Neural crest cell (in vitro differentiated cells): ENCODE measurements around the gene GSC. TPM values are rescaled to one million over a fixed set of nuclear protein-coding genes. Genes with fewer than 3 reads are reported as not detected.

ENCODE experiments used
- DNase-seq: peaks from one replicate; pipeline ENCODE4 v3.0.0; 2021; ENCODE audit warnings: low read depth, mixed read lengths, low spot score
- H3K27ac Mint-ChIP-seq: one replicate; pipeline ENCODE4 v1.8.0; 2021; ENCODE audit warnings: mild to moderate bottlenecking, mixed read lengths; ENCODE audit not compliant: unreplicated experiment
- H3K27me3 Mint-ChIP-seq: 2 replicates; pipeline ENCODE4 v1.8.0; 2021; ENCODE audit warnings: low read depth, mild to moderate bottlenecking, mixed read lengths
- H3K36me3 Mint-ChIP-seq: 2 replicates; pipeline ENCODE4 v1.8.0; 2021; ENCODE audit warnings: low read depth, mild to moderate bottlenecking, mixed read lengths
- H3K4me1 Mint-ChIP-seq: 2 replicates; pipeline ENCODE4 v1.8.0; 2021; ENCODE audit warnings: mixed read lengths
- H3K4me3 Mint-ChIP-seq: one replicate; pipeline ENCODE4 v1.8.0; 2021; ENCODE audit warnings: mild to moderate bottlenecking, mixed read lengths
- H3K9me3 Mint-ChIP-seq: 2 replicates; pipeline ENCODE4 v1.8.0; 2021; ENCODE audit warnings: mixed read lengths
- total RNA-seq: library from RNA; stranded (reverse); gene quantifications from 2 replicates; pipeline ENCODE4 v1.2.1, GENCODE V29; 2021
- TF ChIP-seq, protein P1 (sequence below): fragments of 200-600 bp; sonication (generic); conservative IDR thresholded peaks from 2 replicates; pipeline ENCODE4 v1.5.0; 2021; ENCODE audit warnings: antibody characterized with exemption, mild to moderate bottlenecking

Gene GSC
- total RNA-seq, 1 donor from 2014 or later = not detected

DNA sequence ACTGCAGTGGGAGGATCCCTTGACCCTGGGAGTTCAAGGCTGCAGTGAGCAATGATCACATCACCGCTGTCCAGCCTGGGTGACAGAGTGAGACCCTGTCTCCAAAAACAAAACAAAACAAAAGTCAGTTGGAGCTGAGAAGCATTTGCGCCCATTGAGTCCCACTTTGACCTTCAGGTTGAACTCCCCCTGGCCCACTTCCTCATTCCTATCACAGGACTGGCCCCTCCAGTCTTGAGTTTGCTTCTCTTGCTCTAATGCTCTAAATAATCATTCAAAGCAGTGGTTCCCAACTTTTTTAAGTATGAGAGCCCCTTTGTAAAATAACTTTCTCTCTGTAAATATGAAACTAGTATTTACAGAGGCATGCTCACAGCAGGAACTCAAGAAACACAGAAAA lies 28.0 kb upstream of the GSC start:
- no peaks in the 10 kb centered on the region for H3K36me3 Mint-ChIP-seq
- H3K27me3 Mint-ChIP-seq = no peaks in the 10 kb centered on the region
- H3K9me3 Mint-ChIP-seq = no peaks in the 10 kb centered on the region
- H3K4me3 Mint-ChIP-seq = no peak overlapping the region
- no peaks in the 10 kb centered on the region for H3K4me1 Mint-ChIP-seq
- TF ChIP-seq, protein P1, sequence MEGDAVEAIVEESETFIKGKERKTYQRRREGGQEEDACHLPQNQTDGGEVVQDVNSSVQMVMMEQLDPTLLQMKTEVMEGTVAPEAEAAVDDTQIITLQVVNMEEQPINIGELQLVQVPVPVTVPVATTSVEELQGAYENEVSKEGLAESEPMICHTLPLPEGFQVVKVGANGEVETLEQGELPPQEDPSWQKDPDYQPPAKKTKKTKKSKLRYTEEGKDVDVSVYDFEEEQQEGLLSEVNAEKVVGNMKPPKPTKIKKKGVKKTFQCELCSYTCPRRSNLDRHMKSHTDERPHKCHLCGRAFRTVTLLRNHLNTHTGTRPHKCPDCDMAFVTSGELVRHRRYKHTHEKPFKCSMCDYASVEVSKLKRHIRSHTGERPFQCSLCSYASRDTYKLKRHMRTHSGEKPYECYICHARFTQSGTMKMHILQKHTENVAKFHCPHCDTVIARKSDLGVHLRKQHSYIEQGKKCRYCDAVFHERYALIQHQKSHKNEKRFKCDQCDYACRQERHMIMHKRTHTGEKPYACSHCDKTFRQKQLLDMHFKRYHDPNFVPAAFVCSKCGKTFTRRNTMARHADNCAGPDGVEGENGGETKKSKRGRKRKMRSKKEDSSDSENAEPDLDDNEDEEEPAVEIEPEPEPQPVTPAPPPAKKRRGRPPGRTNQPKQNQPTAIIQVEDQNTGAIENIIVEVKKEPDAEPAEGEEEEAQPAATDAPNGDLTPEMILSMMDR = no peak
- no peak overlapping the region for H3K27ac Mint-ChIP-seq
- DNase-seq = no peak

DNA sequence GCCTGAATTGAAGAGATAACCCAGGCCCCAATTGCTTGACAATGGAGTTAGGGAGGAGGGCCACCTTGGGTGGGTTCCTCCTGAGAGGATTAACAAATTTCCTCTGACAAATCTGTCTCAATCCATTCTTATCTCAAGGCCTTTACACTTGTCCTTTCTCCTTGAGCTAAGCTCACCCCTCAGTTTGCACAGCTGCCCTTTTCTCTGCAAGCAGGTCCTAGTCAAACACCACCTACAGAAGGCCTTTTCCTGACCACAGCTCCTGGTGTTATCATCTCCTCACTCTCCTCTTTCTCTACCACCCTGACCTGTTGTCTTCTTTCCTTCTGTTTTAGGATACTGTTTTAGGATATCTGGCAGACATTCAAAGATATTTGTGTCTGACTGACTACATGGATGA lies 26.4 kb upstream of the GSC start:
- Mint-ChIP-seq H3K27ac (no peak overlapping the region), H3K9me3 (no peaks in the 10 kb centered on the region), H3K36me3 (no peaks in the 10 kb centered on the region), H3K4me1 (no peaks in the 10 kb centered on the region), H3K4me3 (no peak overlapping the region), H3K27me3 (no peaks in the 10 kb centered on the region)
- TF ChIP-seq, protein P1 = no peak
- DNase-seq = no peak

DNA sequence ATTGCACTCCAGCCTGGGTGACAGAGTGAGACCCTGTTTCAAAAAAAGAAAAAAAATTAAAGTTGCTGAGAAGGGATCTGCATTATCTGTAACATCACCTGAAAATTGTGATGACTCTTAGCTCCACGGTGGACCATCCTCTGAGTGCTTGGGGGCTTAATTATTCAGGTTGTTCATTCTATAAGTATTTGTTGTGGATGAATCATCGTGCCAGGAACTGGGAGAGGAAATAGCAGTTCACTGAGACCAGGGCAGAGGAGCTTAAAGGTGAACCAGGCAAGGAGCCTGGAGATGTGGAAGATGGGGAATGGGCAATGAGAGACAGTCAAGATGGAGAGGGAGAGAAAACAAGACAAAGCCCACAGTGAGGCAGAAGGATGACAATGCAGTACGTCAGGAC lies 25.5 kb upstream of the GSC start:
- no peak for DNase-seq
- Mint-ChIP-seq H3K36me3 (no peaks in the 10 kb centered on the region), H3K27me3 (no peaks in the 10 kb centered on the region), H3K4me3 (no peak overlapping the region), H3K27ac (no peak overlapping the region), H3K4me1 (no peaks in the 10 kb centered on the region), H3K9me3 (no peaks in the 10 kb centered on the region)
- TF ChIP-seq, protein P1 = no peak

DNA sequence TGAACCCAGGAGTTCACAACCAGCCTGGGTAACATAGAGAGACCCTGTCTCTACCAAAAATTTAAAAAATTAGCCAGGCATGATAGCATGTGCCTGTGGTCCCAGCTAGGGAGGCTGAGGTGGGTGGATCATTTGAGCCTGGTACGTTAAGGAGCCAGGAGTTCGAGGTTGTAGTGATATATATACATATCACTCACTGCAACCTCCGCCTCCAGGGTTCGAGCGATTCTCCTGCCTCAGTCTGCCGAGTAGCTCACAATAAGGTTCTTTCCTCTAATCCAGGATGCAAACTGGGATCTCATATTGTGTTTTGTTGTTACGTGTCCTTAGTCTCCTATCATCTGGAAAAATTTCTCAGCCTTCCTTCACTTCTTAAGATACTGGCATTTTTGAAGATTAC lies 24.0 kb upstream of the GSC start:
- H3K4me3 Mint-ChIP-seq = no peak overlapping the region
- no peak overlapping the region for H3K27ac Mint-ChIP-seq
- H3K27me3 Mint-ChIP-seq = peaks cover 4% of the 10 kb centered on the region
- H3K9me3 Mint-ChIP-seq = no peaks in the 10 kb centered on the region
- TF ChIP-seq, protein P1 = no peak
- no peaks in the 10 kb centered on the region for H3K36me3 Mint-ChIP-seq
- H3K4me1 Mint-ChIP-seq = no peaks in the 10 kb centered on the region
- no peak for DNase-seq

DNA sequence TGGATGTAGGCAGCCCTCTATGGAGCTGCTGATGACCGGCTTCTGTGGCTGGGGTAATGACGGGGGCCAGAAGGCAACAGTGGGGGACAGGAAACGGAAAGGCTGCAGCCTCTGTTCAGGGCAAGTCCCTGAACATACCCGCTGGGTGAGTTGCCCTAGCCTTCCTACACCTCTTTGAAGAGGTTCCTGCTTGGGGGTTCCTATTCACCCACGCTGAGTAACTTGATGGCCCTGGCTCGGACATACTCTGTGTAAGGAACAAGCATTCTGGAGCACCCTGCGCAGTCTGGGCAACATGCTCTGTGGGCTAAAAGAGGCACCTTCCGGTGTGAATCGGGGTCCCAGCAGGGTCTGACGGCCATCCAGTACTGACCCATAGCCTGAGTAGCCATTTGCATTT lies 17.7 kb upstream of the GSC start:
- H3K4me1 Mint-ChIP-seq = no peaks in the 10 kb centered on the region
- H3K9me3 Mint-ChIP-seq = no peaks in the 10 kb centered on the region
- H3K36me3 Mint-ChIP-seq = no peaks in the 10 kb centered on the region
- no peak for DNase-seq
- H3K27me3 Mint-ChIP-seq = peaks cover 28% of the 10 kb centered on the region
- H3K4me3 Mint-ChIP-seq = no peak overlapping the region
- TF ChIP-seq, protein P1 = no peak
- H3K27ac Mint-ChIP-seq = no peak overlapping the region

DNA sequence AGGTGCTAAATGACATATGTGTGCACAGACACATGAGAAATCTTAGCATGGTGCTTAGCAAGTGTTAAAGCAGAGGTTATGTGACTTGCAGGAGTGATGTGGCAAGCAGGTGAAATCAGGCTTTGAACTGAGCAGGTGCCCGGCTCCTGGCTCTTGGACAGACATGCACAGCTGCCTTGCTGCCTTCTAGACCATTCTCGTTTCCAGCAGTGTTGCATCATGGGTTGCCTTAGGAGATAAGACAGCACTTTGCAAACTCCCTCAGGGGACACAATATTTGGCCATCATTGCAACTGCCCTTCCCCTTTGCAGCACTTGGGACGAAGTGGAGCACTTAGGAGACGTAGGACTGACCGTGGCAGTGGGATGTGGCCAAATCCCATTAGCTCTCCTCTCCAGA lies 17.2 kb upstream of the GSC start:
- Mint-ChIP-seq H3K4me1 (no peaks in the 10 kb centered on the region), H3K36me3 (no peaks in the 10 kb centered on the region), H3K27me3 (peaks cover 31% of the 10 kb centered on the region), H3K27ac (no peak overlapping the region), H3K9me3 (no peaks in the 10 kb centered on the region), H3K4me3 (no peak overlapping the region)
- TF ChIP-seq, protein P1 = no peak
- DNase-seq = no peak
